HCT116 (cell line): ENCODE results near the gene C4BPA. TPM values are rescaled to one million over a fixed set of nuclear protein-coding genes. Genes with fewer than 3 reads are reported as not detected.

Experiments
- ATAC-seq: fragments of 200-7000 bp; cut with Tn5 transposase; 2 replicates; pipeline ENCODE4 v1.9.1; 2020; ENCODE audit warnings: mild to moderate bottlenecking, moderate library complexity
- BruUV-seq: library from RNA; stranded (reverse); fragments of 400-500 nt; replicated peaks from 2 replicates; lab custom pipeline; 2021; lab: Mats Ljungman, UMichigan
- CTCF ChIA-PET: fragments of 300-600 bp; sonication (Branson Sonifier 250); formaldehyde crosslinking; loops from one replicate; lab custom pipeline; 2021; ENCODE audit warnings: antibody characterized with exemption; lab: Charles Lee
- POLR2A ChIA-PET: fragments of 300-600, 350-600 bp; sonication (Branson Sonifier 250); formaldehyde crosslinking; loops from one replicate; lab custom pipeline; 2021; ENCODE audit warnings: antibody characterized with exemption; lab: Charles Lee
- RAD21 ChIA-PET, 2 experiments: fragments of 300-600 bp; sonication (Branson Sonifier 250); formaldehyde crosslinking; loops; one replicate each; lab custom pipeline; 2023; ENCODE audit warnings: low total read pairs in 2 of 2; ENCODE audit not compliant: uncharacterized antibody in 2 of 2, unreplicated experiment in 2 of 2, low non-redundant PET in 1 of 2; lab: Charles Lee
- DNase-seq: peaks from one replicate; pipeline ENCODE4 v3.0.0-alpha.2; 2010; ENCODE audit warnings: low read depth, low spot score
- H2AFZ ChIP-seq: fragments of 200-600 bp; shearing (Covaris generic), sonication (generic); 2 replicates; pipeline ENCODE4 v1.6.1; 2017; ENCODE audit warnings: low read depth, mixed run types, mixed read lengths, antibody characterized with exemption, low read length; ENCODE audit not compliant: poor library complexity, severe bottlenecking
- H3K27ac ChIP-seq: 2 replicates; pipeline ENCODE4 v1.5.1; 2012; ENCODE audit warnings: low read depth, low read length
- H3K27me3 ChIP-seq: fragments of 200-600 bp; sonication (generic); 2 replicates; pipeline ENCODE4 v1.6.1; 2016; ENCODE audit warnings: mixed run types, low read length, mixed read lengths; ENCODE audit not compliant: insufficient read depth
- H3K36me3 ChIP-seq, 2 experiments: fragments of 200-500 bp in 1 of 2; fragments of 200-600 bp in 1 of 2; sonication (Bioruptor generic) in 1 of 2; sonication (generic) in 1 of 2; 2 replicates each; pipeline versions ENCODE4 v1.5.1 to v1.6.1; 2014 to 2016; ENCODE audit warnings: low read length in 2 of 2, inconsistent platforms in 1 of 2, mixed read lengths in 1 of 2, mixed run types in 1 of 2; ENCODE audit not compliant: insufficient read depth in 2 of 2, control insufficient read depth in 1 of 2
- H3K4me1 ChIP-seq, 2 experiments: fragments of 200-600 bp in 1 of 2; sonication (generic) in 1 of 2; 2 replicates each; pipeline versions ENCODE4 v1.5.1 to v1.6.1; 2012 to 2017; ENCODE audit warnings: low read length in 2 of 2, inconsistent platforms in 1 of 2, mild to moderate bottlenecking in 1 of 2, mixed read lengths in 1 of 2, mixed run types in 1 of 2, moderate library complexity in 1 of 2; ENCODE audit not compliant: insufficient read depth in 2 of 2, control insufficient read depth in 1 of 2
- H3K4me2 ChIP-seq: fragments of 200-600 bp; sonication (generic); 2 replicates; pipeline ENCODE4 v1.6.1; 2017; ENCODE audit warnings: mixed run types, low read length, mixed read lengths
- H3K4me3 ChIP-seq, 2 experiments: fragments of 200-600 bp in 1 of 2; sonication (generic) in 1 of 2; replicated peaks in 1 of 2; 2 replicates each; pipeline ENCODE4 v1.5.1; 2011 to 2016; ENCODE audit warnings: low read length in 2 of 2, control low read depth in 1 of 2, low read depth in 1 of 2, mild to moderate bottlenecking in 1 of 2, mixed read lengths in 1 of 2, mixed run types in 1 of 2
- H3K79me2 ChIP-seq: fragments of 200-600 bp; sonication (generic); 2 replicates; pipeline ENCODE4 v1.6.1; 2017; ENCODE audit warnings: mild to moderate bottlenecking, mixed run types, low read length, moderate library complexity, mixed read lengths; ENCODE audit not compliant: insufficient read depth
- H3K9ac ChIP-seq: fragments of 200-600 bp; sonication (generic); 2 replicates; pipeline ENCODE4 v1.6.1; 2016; ENCODE audit warnings: low read length, mixed read lengths
- H3K9me2 ChIP-seq: fragments of 200-600 bp; sonication (generic), shearing (Covaris generic); 2 replicates; pipeline ENCODE4 v1.6.1; 2017; ENCODE audit warnings: mixed run types, mild to moderate bottlenecking, moderate library complexity; ENCODE audit not compliant: insufficient read depth
- H3K9me3 ChIP-seq, 2 experiments: fragments of 200-500 bp in 1 of 2; fragments of 200-600 bp in 1 of 2; sonication (Bioruptor generic) in 1 of 2; sonication (generic) in 1 of 2; 2 replicates each; pipeline ENCODE4 v1.6.1; 2014 to 2017; ENCODE audit warnings: low read length in 2 of 2, mixed read lengths in 2 of 2, inconsistent platforms in 1 of 2, low read depth in 1 of 2, mild to moderate bottlenecking in 1 of 2, mixed run types in 1 of 2, moderate library complexity in 1 of 2; ENCODE audit not compliant: control insufficient read depth in 1 of 2, insufficient read depth in 1 of 2
- H4K20me1 ChIP-seq: fragments of 200-600 bp; sonication (generic), shearing (Covaris generic); 2 replicates; pipeline ENCODE4 v1.6.1; 2017; ENCODE audit warnings: mixed run types, mild to moderate bottlenecking, moderate library complexity; ENCODE audit not compliant: insufficient read depth
- CBX3 ChIP-seq: IDR thresholded peaks from 2 replicates; pipeline ENCODE4 v1.6.1; 2012; ENCODE audit warnings: low read depth
- ELF1 ChIP-seq: IDR thresholded peaks from 2 replicates; pipeline ENCODE4 v1.6.1; 2012; ENCODE audit warnings: low read depth, borderline replicate concordance
- EZH2 ChIP-seq: fragments of 200-600 bp; sonication (generic); IDR thresholded peaks from 2 replicates; pipeline ENCODE4 v1.6.1; 2017; ENCODE audit warnings: antibody characterized with exemption, mixed run types
- EZH2phosphoT487 ChIP-seq: fragments of 200-600 bp; IDR thresholded peaks from 2 replicates; pipeline ENCODE4 v1.6.1; 2018; ENCODE audit warnings: antibody characterized with exemption, borderline replicate concordance
- FOSL1 ChIP-seq: IDR thresholded peaks from 2 replicates; pipeline ENCODE4 v1.6.1; 2012; ENCODE audit warnings: low read depth
- JUND ChIP-seq: IDR thresholded peaks from 2 replicates; pipeline ENCODE4 v1.6.1; 2012
- POLR2A ChIP-seq: IDR thresholded peaks from 2 replicates; pipeline ENCODE4 v1.7.0; 2011; ENCODE audit warnings: borderline replicate concordance; ENCODE audit not compliant: insufficient read depth, insufficient read length; ENCODE audit errors: extremely low read depth
- POLR2AphosphoS5 ChIP-seq: IDR thresholded peaks from 2 replicates; pipeline ENCODE4 v1.6.1; 2011; ENCODE audit warnings: mild to moderate bottlenecking, low read depth, low read length, moderate library complexity
- RAD21 ChIP-seq: IDR thresholded peaks from 2 replicates; pipeline ENCODE4 v1.6.1; 2012; ENCODE audit warnings: low read depth, mild to moderate bottlenecking
- SIN3A ChIP-seq: IDR thresholded peaks from 2 replicates; pipeline ENCODE4 v1.6.1; 2012; ENCODE audit warnings: low read depth
- SRF ChIP-seq: IDR thresholded peaks from 2 replicates; pipeline ENCODE4 v1.6.1; 2012; ENCODE audit warnings: low read depth
- TCF7L2 ChIP-seq: IDR thresholded peaks from 2 replicates; pipeline ENCODE4 v1.7.0; 2011; ENCODE audit warnings: borderline replicate concordance, inconsistent platforms; ENCODE audit not compliant: insufficient read depth, insufficient read length; ENCODE audit errors: extremely low read depth
- intact Hi-C: fragments of 100-400 bp; cut with micrococcal nuclease; formaldehyde crosslinking; loops from 2 replicates; pipeline ENCODE4 v1.10.0; 2022
- total RNA-seq: library from RNA; stranded (reverse); gene quantifications from one replicate; pipeline ENCODE4 v1.2.1, GENCODE V29; 2021; ENCODE audit not compliant: unreplicated experiment
- TF ChIP-seq, protein P1 (sequence below): IDR thresholded peaks from 2 replicates; pipeline ENCODE4 v1.6.1; 2011; ENCODE audit warnings: mild to moderate bottlenecking, low read length, moderate library complexity; ENCODE audit not compliant: insufficient replicate concordance; ENCODE audit errors: extremely low read depth
- TF ChIP-seq, protein P2 (sequence below), 3 experiments: fragments of 200-600 bp in 1 of 3; sonication (generic) in 1 of 3; IDR thresholded peaks in 2 of 3; conservative IDR thresholded peaks in 1 of 3; 2 replicates each; pipeline ENCODE4 v1.5.1; 2012 to 2017; ENCODE audit warnings: low read depth in 2 of 3, low read length in 2 of 3, antibody characterized with exemption in 1 of 3, borderline replicate concordance in 1 of 3, control low read depth in 1 of 3, mild to moderate bottlenecking in 1 of 3, mixed read lengths in 1 of 3, mixed run types in 1 of 3, moderate library complexity in 1 of 3; ENCODE audit not compliant: insufficient read depth in 1 of 3
- TF ChIP-seq, protein P3 (sequence below): IDR thresholded peaks from 2 replicates; pipeline ENCODE4 v1.6.1; 2012

The C4BPA gene
- total RNA-seq, 1 experiment from 2014 or later: 0.32 TPM

DNA sequence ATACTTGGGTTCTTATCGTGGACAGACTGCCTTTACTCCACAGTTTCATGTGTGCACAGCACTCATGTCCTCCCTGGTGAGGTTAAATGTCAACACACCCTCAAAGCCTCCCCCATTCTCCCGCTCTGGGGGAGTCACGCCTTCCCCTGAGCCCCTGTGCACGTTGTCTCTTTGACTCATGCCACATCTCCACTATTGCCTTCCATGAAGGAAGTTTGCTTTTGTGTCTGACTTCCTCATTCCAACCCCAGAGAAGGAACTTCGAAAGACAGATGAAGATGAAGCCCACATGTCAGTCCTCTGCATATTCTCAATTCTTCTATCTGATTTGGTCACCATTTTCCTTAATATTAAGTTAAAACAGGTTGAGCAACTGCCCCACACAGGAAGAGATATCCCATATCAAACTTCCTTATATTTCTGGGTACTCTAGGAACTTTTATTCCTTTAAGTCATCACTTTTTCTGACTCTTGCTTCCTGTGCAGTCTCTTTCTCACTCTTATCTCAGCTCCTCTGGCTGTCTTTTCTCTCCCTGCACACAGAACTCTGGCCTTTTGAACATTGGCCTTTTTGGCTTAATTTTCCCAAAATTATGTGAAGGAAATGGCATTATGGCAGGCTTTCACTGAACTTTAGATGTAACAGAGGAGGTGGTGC lies 41.5 kb downstream of the C4BPA start:
- Histone ChIP-seq H4K20me1 (no peaks in the 10 kb centered on the region), H3K27ac (no peak overlapping the region)
- RAD21 ChIA-PET: no interaction called here

DNA sequence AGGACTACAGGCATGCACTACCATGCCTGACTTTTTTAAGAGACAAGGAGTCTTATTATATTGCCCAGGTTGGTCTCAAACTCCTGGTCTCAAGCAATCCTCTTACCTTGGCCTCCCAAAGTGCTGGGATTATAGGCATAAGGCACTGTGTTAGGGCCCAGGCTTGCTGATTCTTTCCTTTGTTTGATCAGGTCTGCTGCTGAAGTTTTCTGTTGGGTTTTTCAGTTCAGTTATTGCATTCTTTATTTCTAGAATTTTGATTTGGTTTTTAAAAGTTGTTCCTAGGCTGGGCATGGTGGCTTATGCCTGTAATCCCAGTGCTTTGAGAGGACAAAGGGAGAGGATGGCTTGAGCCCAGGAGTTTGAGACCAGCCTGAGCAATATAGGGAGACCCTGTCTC lies 47.9 kb downstream of the C4BPA start:
- ATAC-seq (no peak), DNase-seq (no peak)
- ChIA-PET CTCF (no interaction called here), RAD21 (no interaction called here), POLR2A (no interaction called here)
- Histone ChIP-seq H3K4me2 (no peak overlapping the region), H3K27me3 (no peaks in the 10 kb centered on the region), H4K20me1 (no peaks in the 10 kb centered on the region), H3K4me1 (peaks cover 2% of the 10 kb centered on the region in 2 experiments; a peak in 1 of 4 replicates), H2AFZ (peak overlapping the region; percentile 100), H3K9me2 (no peaks in the 10 kb centered on the region), H3K4me3 (no peak overlapping the region), H3K27ac (no peak overlapping the region), H3K79me2 (peaks cover 10% of the 10 kb centered on the region; the same call in 1 of the 2 replicates), H3K9me3 (no peaks in the 10 kb centered on the region), H3K36me3 (no peaks in the 10 kb centered on the region), H3K9ac (no peak overlapping the region)
- BruUV-seq: no TSS peak
- intact Hi-C loops: loop anchor here (1.0 to 10.0 kb wide), 2 partner anchors 53 to 253 kb away; no protein-coding TSS in a partner anchor
- TF ChIP-seq FOSL1 (no peak), SIN3A (no peak), RAD21 (no peak), JUND (no peak), SRF (no peak), EZH2 (no peak), ELF1 (no peak), TCF7L2 (no peak), POLR2AphosphoS5 (no peak), POLR2A (no peak)
- TF ChIP-seq, protein P1, sequence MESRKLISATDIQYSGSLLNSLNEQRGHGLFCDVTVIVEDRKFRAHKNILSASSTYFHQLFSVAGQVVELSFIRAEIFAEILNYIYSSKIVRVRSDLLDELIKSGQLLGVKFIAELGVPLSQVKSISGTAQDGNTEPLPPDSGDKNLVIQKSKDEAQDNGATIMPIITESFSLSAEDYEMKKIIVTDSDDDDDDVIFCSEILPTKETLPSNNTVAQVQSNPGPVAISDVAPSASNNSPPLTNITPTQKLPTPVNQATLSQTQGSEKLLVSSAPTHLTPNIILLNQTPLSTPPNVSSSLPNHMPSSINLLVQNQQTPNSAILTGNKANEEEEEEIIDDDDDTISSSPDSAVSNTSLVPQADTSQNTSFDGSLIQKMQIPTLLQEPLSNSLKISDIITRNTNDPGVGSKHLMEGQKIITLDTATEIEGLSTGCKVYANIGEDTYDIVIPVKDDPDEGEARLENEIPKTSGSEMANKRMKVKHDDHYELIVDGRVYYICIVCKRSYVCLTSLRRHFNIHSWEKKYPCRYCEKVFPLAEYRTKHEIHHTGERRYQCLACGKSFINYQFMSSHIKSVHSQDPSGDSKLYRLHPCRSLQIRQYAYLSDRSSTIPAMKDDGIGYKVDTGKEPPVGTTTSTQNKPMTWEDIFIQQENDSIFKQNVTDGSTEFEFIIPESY: no peak
- TF ChIP-seq, protein P2, sequence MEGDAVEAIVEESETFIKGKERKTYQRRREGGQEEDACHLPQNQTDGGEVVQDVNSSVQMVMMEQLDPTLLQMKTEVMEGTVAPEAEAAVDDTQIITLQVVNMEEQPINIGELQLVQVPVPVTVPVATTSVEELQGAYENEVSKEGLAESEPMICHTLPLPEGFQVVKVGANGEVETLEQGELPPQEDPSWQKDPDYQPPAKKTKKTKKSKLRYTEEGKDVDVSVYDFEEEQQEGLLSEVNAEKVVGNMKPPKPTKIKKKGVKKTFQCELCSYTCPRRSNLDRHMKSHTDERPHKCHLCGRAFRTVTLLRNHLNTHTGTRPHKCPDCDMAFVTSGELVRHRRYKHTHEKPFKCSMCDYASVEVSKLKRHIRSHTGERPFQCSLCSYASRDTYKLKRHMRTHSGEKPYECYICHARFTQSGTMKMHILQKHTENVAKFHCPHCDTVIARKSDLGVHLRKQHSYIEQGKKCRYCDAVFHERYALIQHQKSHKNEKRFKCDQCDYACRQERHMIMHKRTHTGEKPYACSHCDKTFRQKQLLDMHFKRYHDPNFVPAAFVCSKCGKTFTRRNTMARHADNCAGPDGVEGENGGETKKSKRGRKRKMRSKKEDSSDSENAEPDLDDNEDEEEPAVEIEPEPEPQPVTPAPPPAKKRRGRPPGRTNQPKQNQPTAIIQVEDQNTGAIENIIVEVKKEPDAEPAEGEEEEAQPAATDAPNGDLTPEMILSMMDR (IDR thresholded peaks at IDR 0.05 in 2 of 3, conservative IDR thresholded peaks at IDR 0.05 in 1 of 3; ENCODE audit: borderline replicate concordance in 1 of 3, insufficient read depth in 1 of 3, low read depth in 2 of 3, low read length in 2 of 3): no peak
- TF ChIP-seq, protein P3, sequence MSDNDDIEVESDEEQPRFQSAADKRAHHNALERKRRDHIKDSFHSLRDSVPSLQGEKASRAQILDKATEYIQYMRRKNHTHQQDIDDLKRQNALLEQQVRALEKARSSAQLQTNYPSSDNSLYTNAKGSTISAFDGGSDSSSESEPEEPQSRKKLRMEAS: no peak

More for the DNA sequence above, 41.5 kb downstream of the C4BPA start:
- TF ChIP-seq TCF7L2: no peak
- no peak for TF ChIP-seq FOSL1
- TF ChIP-seq, protein P3: no peak
- no peak for TF ChIP-seq SRF
- no peak for TF ChIP-seq EZH2phosphoT487
- TF ChIP-seq CBX3: no peak
- no peak for TF ChIP-seq ELF1
- Histone ChIP-seq H3K4me2 (no peak overlapping the region), H3K9me3 (no peaks in the 10 kb centered on the region), H3K4me3 (no peak overlapping the region), H2AFZ (no peak overlapping the region), H3K36me3 (no peaks in the 10 kb centered on the region), H3K4me1 (no peaks in the 10 kb centered on the region), H3K79me2 (no peaks in the 10 kb centered on the region), H3K27me3 (no peaks in the 10 kb centered on the region), H3K9me2 (no peaks in the 10 kb centered on the region), H3K9ac (no peak overlapping the region)
- ChIA-PET POLR2A (interaction anchor here (0.7 kb wide), 1 partner anchor 153 kb away, joined by 3 read pairs; no protein-coding TSS in a partner anchor), CTCF (no interaction called here)
- BruUV-seq: no TSS peak
- DNase-seq (no peak), ATAC-seq (no peak)
- intact Hi-C loops: no loop called here
